Peyer's patch (tissue), 4 donors: Measurements from ENCODE around the gene PRIM1.

Experiments used
- POLR2A ChIP-seq, 2 donors: fragments of 450-650 bp; IDR thresholded peaks; one replicate each; pipeline ENCODE4 v1.5.1; 2017; ENCODE audit warnings: antibody characterized with exemption in 2 of 2, mild to moderate bottlenecking in 2 of 2, moderate library complexity in 2 of 2
- TF ChIP-seq, protein P1 (sequence below), 6 experiments: fragments of 450-650 bp in 4 of 6; fragments of 200-600 bp in 2 of 6; sonication (generic) in 1 of 6; IDR thresholded peaks; one replicate each; pipeline ENCODE4 v1.5.1; 2017 to 2019; ENCODE audit warnings: antibody characterized with exemption in 6 of 6, mild to moderate bottlenecking in 3 of 6, moderate library complexity in 1 of 6

DNA sequence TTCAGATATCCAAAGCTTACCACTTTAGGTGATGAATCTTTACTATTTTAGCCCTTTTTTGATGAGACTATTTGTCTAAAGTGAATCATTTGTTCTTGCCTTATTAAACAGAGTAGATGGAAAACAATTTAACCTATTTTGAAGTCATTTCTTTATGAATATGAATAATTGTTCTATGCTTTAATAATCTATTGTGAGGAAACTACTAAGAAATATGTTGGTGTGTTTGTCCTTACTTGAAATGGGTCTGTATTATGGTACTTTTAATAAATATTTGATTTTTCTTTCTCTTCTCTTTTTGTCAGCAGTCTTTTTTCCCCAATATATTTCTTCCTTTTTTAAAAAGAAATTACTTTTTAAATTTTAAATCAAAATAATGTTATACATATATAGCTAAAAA lies 35.4 kb upstream of the PRIM1 start:
- TF ChIP-seq, protein P1, sequence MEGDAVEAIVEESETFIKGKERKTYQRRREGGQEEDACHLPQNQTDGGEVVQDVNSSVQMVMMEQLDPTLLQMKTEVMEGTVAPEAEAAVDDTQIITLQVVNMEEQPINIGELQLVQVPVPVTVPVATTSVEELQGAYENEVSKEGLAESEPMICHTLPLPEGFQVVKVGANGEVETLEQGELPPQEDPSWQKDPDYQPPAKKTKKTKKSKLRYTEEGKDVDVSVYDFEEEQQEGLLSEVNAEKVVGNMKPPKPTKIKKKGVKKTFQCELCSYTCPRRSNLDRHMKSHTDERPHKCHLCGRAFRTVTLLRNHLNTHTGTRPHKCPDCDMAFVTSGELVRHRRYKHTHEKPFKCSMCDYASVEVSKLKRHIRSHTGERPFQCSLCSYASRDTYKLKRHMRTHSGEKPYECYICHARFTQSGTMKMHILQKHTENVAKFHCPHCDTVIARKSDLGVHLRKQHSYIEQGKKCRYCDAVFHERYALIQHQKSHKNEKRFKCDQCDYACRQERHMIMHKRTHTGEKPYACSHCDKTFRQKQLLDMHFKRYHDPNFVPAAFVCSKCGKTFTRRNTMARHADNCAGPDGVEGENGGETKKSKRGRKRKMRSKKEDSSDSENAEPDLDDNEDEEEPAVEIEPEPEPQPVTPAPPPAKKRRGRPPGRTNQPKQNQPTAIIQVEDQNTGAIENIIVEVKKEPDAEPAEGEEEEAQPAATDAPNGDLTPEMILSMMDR (IDR thresholded peaks at IDR 0.05) = no peak
- TF ChIP-seq POLR2A (IDR thresholded peaks at IDR 0.05) = no peak
